NCI-H187 treated with DMSO at 0.1 percent for 48 hours (cell line): ENCODE measurements around the gene INSYN2A.

Experiments
- DNase-seq: peaks from one replicate; lab custom pipeline; 2025; lab: John Stamatoyannopoulos, UW

INSYN2A gene, protein sequence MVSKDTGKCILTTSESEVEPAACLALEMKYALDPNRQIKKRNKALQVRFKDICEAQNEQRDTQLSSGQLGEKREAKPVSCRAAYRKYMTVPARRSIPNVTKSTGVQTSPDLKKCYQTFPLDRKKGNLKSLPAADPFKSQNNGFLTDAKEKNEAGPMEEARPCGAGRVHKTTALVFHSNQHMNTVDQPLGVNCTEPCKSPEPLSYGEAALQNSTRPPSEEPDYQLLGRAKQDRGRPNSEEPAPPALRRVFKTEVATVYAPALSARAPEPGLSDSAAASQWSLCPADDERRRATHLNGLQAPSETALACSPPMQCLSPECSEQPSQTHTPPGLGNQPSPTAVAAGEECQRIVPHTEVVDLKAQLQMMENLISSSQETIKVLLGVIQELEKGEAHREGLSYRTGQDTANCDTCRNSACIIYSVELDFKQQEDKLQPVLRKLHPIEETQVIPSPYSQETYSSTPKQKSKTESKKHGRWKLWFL

DNA sequence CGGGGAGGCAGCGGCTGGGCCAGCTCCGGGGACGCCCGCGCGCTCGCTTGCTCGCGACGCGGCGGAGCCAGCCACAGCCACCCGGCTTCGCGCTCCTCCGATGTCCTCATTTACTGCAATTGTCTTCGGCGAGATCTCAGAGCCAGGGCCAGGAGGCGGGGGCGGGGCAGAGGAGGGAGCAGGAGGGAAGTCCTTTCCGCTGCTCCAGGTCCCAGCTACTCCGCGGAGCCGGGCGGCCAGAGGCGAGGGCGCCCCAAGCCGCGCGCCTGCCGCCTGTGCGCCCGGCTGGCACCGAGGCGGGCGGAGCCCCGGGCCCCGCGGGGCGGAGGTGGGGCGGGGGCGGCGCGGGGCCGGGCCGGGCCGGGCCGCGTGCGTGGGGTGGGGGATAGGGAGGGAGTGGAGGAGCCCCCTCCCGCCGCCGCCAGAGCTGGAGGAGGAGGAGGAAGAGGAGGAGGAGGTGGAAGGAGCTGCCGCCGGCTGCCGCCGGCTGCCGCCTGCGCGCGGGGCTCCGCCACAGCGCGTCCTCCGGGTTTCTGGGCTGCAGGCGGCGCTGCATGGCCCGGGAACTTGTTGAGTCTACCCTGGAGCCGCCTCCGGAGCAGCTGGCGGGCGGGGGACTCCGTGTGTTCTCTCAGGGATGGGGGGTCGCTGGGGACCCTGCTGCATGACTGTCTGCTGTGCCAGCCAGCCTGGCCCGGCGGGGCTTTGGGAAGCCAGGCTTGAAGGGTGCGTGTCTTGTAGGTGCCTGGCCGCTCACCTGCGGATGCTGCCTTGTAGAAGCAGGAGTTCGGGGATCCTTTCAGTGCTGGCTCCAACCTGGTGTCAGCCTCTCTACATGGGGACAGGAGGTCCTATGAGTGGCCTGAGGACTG lies at the start of gene INSYN2A:
Gene INSYN2A (minus strand): TSS at position 310 of the 872 bp plus-strand sequence. CDS start 20,196 bp downstream, outside the sequence.
- DNase-seq, result no peak

DNA sequence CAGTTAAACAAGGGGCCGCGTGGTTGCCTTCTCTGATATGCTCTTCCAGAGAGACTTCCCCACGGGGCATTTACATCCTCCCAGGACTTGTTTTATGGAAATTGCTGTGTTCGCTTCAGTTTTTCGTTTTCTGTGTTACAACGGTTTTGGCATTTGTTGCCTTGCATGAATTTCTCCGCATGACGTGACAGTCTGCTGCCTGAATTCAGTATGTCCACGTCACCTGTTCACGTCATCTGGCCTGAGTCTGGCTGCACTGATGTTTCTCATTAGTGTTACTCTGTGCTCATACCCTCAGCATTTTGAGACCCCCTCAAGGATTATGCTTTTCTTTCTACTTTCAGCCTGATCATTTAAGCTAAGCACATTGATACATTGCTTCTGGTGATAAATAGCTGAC lies 49.1 kb upstream of the INSYN2A start:
- no peak for DNase-seq

DNA sequence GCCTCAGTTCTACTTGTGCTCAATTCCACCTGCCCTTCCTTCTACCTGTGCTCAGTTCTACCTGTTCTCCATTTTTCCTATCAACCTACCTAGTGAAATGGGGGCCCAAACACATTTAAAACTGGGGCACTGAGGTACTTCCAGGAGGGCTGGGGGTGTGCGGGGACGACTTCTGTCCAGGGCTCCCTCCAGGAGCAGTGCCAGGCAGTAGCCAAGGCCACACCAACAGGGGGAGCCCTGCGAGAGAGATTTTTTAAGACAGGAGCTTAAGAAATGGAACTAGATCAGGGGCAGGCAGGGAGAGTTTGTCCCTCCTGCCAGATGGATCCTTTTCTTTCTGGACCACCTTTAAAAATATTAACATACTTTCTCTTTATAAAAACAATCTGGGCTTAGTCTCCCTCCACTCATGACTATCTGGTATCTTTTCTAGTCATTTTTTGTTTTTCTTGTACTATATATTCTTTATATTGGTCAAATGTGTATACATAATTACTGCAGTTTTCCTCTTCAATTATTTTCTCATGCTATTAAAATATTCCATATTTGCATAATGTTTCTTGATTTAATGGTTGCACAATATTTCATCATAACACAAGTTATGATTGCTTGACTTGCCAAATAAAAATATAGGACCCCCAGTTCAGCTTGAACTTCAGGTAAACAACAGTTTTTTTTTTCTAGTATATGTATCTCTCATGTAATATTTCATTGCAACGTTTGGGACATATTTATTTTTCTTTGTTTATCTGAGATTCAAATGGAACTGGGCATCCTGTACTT lies 47.3 kb upstream of the INSYN2A start:
- DNase-seq, result no peak

- no peak for DNase-seq
Measured at GRCh38 chr10:127242914-127243313, 46.5 kb upstream of the INSYN2A start.

DNA sequence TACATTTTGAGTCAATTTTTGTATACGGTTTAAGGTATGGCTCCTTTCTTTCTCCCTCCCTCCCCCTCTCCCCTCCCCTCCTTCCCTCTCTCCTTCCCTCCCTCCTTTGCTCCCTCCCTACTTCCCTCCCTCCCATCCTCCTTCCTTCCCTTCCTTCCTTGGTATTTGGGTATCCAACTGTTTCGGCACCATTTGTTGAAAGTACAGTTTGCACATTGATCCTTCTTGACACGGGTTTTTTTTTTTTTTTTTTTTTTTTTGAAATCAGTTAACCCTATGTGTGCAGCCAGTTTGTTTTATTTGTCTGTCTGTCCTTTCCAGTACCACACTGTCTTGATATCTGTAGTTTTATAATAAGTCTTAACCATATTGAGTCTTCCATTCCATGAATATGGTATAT lies 39.9 kb upstream of the INSYN2A start:
- DNase-seq, result no peak

DNA sequence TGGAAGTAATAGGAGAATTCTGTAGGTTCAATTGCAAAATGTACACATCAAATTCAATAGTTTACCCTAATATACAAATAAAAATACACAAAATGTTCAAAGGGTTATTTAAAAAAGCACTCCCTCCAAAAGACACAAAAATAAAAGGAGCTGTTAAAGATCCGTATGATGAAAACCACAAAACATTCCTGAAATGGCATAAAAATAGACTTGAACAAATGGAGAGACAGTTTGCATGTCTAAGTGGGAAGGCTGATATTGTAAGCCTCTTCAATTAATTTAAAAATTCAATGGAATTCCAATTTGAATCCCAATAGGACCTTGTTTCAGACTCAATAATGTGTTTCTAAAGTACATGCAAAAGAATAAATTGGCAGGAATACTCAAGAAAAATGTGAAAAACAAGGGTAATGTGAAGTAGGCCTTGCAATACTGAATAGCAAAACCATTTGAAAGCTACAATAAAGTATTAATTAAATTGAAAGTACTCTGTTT lies 38.0 kb upstream of the INSYN2A start:
- no peak for DNase-seq

DNA sequence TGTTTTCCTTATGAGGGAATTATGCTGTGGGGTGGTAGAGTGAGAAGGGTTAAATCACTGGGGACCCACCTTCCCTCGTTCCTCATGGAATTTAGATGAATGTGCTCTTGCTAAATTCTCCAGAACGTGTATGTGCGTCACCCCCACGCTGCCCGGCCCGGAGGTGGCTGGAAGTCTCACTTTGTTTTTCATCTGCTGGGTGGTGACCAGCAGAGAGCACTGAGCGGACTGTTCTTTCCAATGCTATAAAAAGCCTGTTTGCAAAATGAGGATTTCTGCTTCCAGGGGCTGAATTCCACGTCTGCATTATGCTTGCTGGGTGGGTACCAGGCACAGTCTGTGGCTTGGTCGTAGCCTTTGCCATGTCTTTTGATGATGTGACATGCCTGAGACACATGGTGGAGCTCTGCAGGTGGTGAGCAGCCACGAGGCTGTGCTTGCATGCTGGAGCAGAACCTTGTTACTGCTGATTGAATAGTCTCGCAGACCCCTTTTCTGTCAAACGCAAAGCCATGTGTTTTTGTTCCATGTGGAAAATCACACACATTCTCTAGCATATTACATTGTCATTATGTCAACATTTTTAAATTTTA lies 31.9 kb upstream of the INSYN2A start:
- DNase-seq, result no peak

GRCh38 chr10:127227663-127228062 lies 31.3 kb upstream of the INSYN2A start:
- no peak for DNase-seq

DNA sequence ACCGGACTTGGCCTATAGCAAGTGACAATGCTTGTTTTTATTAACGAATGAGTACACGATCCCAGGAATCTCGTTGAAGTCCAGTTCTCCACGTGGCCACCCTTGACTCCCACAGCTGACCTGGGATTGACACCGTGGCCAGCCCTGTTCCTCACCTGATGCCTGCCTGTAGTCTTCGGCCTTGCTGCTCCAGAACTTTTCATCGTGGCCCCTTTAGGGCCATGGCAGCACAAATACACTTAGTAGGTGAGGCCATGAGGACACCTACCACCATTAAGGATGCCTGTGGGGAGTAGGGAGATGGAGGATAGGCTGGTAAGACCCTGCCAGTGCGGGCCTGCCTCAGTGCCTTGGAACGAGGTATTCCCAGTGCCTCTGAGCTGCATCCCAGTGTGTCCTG lies 30.6 kb upstream of the INSYN2A start:
- DNase-seq, result no peak

- DNase-seq, result no peak
Measured at GRCh38 chr10:127221281-127221680, 24.9 kb upstream of the INSYN2A start.

DNA sequence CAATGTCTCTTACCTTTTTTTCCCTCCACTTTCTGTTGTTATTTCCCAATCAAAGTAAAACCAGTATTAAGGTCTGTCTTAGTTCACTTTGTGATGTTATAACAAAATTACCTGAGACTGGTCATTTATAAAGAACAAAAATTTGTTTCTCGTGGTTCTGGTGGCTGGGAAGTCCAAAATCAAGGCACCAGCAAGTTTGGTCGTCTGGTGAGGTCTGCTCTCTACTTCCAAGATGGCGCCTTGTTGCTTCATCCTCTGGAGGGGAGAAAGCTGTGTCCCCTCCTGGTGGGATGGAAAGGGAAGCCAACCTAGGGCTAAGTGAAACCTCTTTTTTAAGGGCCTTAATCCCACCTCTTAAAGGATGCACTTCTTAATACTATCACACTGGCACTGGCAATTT lies 22.3 kb upstream of the INSYN2A start:
- no peak for DNase-seq

DNA sequence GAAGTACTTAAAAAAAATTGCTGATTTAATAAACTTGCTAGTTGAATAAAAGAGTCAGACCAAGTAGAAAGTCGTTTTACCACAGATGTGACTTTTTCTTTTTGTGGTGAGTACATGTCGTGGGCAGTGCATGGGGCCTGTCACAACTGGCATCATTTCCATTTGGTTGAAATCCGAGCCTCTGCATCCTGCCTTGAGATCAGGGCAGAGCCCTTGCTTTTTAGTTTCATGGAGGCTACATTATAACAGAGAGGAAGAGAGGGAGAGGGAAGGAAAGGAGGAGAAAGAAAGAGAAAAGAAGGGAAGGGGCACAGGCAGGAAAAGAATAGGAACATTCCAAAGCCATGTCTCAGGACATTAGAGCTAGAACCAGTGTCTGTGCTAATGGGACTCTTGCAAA lies 20.4 kb upstream of the INSYN2A start:
- DNase-seq, result no peak

- no peak for DNase-seq
Measured at GRCh38 chr10:127216274-127216673, 19.9 kb upstream of the INSYN2A start.

GRCh38 chr10:127215866-127216265 lies 19.5 kb upstream of the INSYN2A start:
- no peak for DNase-seq

- no peak for DNase-seq
Measured at GRCh38 chr10:127210936-127211466, 14.6 kb upstream of the INSYN2A start.

- no peak for DNase-seq
Measured at GRCh38 chr10:127207081-127207480, 10.7 kb upstream of the INSYN2A start.

- DNase-seq, result no peak
Measured at GRCh38 chr10:127203067-127203466, 6.7 kb upstream of the INSYN2A start.

DNA sequence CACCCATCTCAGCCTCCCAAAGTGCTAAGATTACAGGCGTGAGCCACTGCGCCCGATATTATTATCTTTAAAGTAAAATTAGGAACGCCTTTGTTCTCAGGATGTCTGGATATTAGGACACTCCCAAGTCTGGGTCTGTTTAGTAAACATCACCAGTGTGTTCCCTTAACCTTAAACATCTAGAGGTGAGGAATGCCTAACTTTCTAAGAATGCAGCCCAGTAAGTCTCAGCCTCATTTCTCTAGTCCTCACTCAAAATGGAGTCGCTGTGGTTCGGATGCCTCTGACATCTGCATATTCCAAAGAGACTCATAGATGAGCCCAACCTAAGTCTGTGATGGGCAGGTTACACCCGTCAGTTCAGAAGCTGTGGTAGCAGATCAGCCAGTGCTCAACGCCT lies 4.3 kb upstream of the INSYN2A start:
- no peak for DNase-seq

- no peak for DNase-seq
Measured at GRCh38 chr10:127198721-127199120, 2.3 kb upstream of the INSYN2A start.

DNA sequence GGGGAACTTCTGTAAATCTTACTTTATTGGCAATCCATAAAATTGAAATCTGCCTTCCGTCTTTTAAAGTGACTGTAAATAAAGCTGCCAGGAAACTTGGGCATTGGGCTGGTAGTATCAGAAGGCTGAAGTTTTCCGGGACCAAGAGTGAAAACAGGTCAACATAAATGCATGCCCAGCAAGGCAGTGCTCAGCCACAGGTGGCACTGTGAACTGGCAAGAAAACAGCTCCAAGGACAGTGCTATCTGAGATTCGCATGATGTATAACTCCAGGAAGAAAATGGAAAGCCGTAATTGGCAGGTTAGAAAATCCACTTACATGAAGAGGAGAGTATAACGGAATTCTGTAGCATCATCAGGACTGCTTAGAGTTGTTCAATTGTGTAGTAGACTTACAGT lies 1.9 kb upstream of the INSYN2A start:
- no peak for DNase-seq

DNA sequence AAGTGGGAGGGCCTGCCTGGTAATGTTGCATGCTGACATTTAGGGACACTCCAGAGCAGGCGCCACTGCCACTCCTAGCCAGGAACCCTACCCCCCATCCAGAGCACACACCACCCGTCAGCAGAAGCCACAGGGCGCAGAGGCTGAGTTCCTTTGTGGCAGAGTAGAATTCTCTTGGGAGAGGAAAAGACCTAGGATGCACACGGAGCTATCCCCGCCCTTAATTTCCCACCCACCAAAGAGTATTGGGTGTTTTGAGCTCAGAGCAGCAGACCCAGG lies 702 bp upstream of the INSYN2A start:
- DNase-seq, result no peak
